Activated naive CD8-positive, alpha-beta T cell treated with anti-CD3 and anti-CD28 coated beads, Interleukin-2, amount 50 U/mL, for 24 hours (primary cell): ENCODE data around the gene ODAD4.

Source experiments
- ATAC-seq: fragments of 150-1000 bp; cut with Tn5 transposase; one replicate; pipeline ENCODE4 v1.10.0; 2021
- DNase-seq: peaks from one replicate; pipeline ENCODE4 v3.0.0; 2021
- H3K27ac Mint-ChIP-seq: one replicate; pipeline ENCODE4 v1.8.0; 2021; ENCODE audit warnings: mild to moderate bottlenecking, mixed read lengths
- H3K27me3 Mint-ChIP-seq: one replicate; pipeline ENCODE4 v1.8.0; 2021; ENCODE audit warnings: mixed read lengths
- H3K36me3 Mint-ChIP-seq: one replicate; pipeline ENCODE4 v1.8.0; 2021; ENCODE audit warnings: low read depth, mixed read lengths
- H3K4me1 Mint-ChIP-seq: one replicate; pipeline ENCODE4 v1.8.0; 2021; ENCODE audit warnings: mixed read lengths
- H3K4me3 Mint-ChIP-seq: one replicate; pipeline ENCODE4 v1.8.0; 2021; ENCODE audit warnings: mild to moderate bottlenecking, moderate library complexity, mixed read lengths
- H3K9me3 Mint-ChIP-seq: one replicate; pipeline ENCODE4 v1.8.0; 2021; ENCODE audit warnings: mixed read lengths

ODAD4 gene

GRCh38 chr17:41942626-41943373 lies 12.4 kb downstream of the ODAD4 start:
- Mint-ChIP-seq H3K9me3 (no peaks in the 10 kb centered on the region), H3K36me3 (no peaks in the 10 kb centered on the region), H3K27ac (no peak overlapping the region)

GRCh38 chr17:41943492-41943891 lies 13.1 kb downstream of the ODAD4 start:
- ATAC-seq: no peak
- no peaks in the 10 kb centered on the region for H3K36me3 Mint-ChIP-seq
- H3K27me3 Mint-ChIP-seq: no peaks in the 10 kb centered on the region
- H3K4me3 Mint-ChIP-seq: no peak overlapping the region
- no peak for DNase-seq
- no peak overlapping the region for H3K27ac Mint-ChIP-seq
- H3K9me3 Mint-ChIP-seq: no peaks in the 10 kb centered on the region
- H3K4me1 Mint-ChIP-seq: no peaks in the 10 kb centered on the region

More at GRCh38 chr17:41942626-41943373, 12.4 kb downstream of the ODAD4 start:
- no peak for ATAC-seq
- H3K4me1 Mint-ChIP-seq: no peaks in the 10 kb centered on the region
- H3K27me3 Mint-ChIP-seq: no peaks in the 10 kb centered on the region
- DNase-seq: no peak
- no peak overlapping the region for H3K4me3 Mint-ChIP-seq

GRCh38 chr17:41944943-41945342 lies 14.5 kb downstream of the ODAD4 start:
- H3K4me3 Mint-ChIP-seq: no peak overlapping the region

DNA sequence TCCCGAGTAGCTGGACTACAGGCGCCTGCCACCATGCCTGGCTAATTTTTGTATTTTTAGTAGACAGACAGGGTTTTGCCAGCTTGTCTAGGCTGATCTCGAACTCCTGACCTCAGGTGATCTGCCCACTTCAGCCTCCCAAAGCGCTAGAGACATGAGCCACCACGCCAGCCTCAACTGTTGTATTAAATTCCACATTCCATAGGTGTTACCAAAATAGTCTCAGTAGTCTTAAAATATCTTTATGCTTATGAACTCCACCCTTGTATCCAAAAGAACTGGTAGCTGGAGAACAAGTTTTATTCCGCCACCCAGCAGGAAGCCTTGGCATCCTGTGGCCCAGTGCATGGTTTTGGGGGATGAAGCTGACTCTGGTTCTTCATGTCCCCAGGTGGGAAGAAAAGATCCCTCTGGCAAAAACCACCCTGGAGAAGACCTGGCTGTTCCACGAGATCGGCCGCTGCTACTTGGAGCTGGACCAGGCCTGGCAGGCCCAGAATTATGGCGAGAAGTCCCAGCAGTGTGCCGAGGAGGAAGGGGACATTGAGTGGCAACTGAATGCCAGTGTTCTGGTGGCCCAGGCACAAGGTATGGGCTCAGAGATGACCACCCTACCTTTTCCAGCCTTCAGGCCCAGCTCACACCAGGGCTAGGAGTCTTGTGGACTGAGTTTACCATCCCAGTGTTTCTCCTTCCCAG lies 18.5 kb downstream of the ODAD4 start:
- no peaks in the 10 kb centered on the region for H3K27me3 Mint-ChIP-seq
- ATAC-seq: no peak
- H3K4me1 Mint-ChIP-seq: no peaks in the 10 kb centered on the region
- no peak for DNase-seq
- no peak overlapping the region for H3K4me3 Mint-ChIP-seq
- no peaks in the 10 kb centered on the region for H3K36me3 Mint-ChIP-seq
- H3K9me3 Mint-ChIP-seq: no peaks in the 10 kb centered on the region
- H3K27ac Mint-ChIP-seq: no peak overlapping the region

More at GRCh38 chr17:41944943-41945342, 14.5 kb downstream of the ODAD4 start:
- no peak for ATAC-seq
- no peaks in the 10 kb centered on the region for H3K9me3 Mint-ChIP-seq
- no peaks in the 10 kb centered on the region for H3K27me3 Mint-ChIP-seq
- no peak for DNase-seq
- no peaks in the 10 kb centered on the region for H3K4me1 Mint-ChIP-seq
- no peaks in the 10 kb centered on the region for H3K36me3 Mint-ChIP-seq
- no peak overlapping the region for H3K27ac Mint-ChIP-seq

DNA sequence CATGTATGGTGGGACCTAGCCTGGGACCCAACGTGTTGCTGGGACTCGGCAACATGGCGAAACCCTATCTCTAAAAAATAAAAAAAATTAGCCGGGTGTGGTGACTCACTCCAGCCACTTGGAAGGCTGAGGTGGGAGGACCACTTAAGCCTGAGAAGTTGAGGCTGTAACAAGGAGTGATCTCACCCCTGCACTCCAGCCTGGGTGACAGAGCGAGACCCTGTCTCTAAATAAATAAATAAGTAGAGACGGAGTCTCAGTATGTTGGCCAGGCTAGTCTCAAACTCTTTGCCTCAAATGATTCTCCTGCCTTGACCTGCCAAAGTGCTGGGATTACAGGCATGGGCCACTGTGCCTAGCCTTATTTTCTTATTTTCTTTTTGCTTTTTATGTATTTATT lies 26.1 kb downstream of the ODAD4 start:
- no peak for DNase-seq
- ATAC-seq: no peak
- no peaks in the 10 kb centered on the region for H3K36me3 Mint-ChIP-seq
- H3K4me1 Mint-ChIP-seq: no peaks in the 10 kb centered on the region
- no peaks in the 10 kb centered on the region for H3K9me3 Mint-ChIP-seq
- H3K4me3 Mint-ChIP-seq: no peak overlapping the region
- H3K27me3 Mint-ChIP-seq: no peaks in the 10 kb centered on the region
- no peak overlapping the region for H3K27ac Mint-ChIP-seq

DNA sequence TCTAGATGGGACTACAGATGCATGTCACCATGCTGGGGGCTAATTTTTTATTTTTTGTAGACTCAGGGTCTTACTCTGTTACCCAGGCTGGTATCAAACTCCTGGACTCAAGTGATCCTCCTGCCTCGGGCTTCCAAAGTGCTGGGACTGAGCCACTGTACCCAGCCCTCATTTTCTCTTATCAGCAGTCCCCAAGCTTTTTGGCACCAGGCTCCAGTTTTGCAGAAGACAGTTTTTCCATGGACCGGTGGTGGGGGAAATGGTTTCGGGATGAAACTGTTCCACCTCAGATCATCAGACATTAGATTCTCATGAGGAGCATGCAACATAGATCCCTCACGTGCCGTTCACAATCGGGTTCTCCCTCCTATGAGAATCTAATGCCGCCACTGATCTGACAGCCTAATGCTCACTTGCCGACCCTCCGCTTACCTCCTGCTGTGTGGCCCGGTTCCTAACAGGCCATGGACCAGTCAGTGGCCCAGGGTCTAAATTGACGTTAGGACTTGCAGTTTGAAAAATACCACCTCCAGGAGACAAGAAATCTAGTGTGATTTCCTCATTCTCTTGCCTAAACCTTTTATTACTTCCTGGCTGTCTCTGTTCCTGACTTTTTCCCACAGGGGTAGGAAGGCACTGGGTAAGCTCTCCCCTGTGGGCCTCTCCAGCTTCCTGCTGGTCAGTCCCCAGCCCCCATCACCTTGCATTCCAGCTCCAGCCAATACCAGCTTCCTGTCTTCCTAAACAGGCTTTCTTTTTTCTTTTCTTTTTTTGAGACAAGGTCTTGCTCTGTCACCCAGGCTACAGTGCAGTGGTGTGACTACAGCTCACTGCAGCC lies 26.8 kb downstream of the ODAD4 start:
- no peak for DNase-seq
- no peak for ATAC-seq
- H3K4me3 Mint-ChIP-seq: no peak overlapping the region
- no peaks in the 10 kb centered on the region for H3K27me3 Mint-ChIP-seq
- no peaks in the 10 kb centered on the region for H3K36me3 Mint-ChIP-seq
- no peaks in the 10 kb centered on the region for H3K9me3 Mint-ChIP-seq
- no peaks in the 10 kb centered on the region for H3K4me1 Mint-ChIP-seq
- H3K27ac Mint-ChIP-seq: no peak overlapping the region

DNA sequence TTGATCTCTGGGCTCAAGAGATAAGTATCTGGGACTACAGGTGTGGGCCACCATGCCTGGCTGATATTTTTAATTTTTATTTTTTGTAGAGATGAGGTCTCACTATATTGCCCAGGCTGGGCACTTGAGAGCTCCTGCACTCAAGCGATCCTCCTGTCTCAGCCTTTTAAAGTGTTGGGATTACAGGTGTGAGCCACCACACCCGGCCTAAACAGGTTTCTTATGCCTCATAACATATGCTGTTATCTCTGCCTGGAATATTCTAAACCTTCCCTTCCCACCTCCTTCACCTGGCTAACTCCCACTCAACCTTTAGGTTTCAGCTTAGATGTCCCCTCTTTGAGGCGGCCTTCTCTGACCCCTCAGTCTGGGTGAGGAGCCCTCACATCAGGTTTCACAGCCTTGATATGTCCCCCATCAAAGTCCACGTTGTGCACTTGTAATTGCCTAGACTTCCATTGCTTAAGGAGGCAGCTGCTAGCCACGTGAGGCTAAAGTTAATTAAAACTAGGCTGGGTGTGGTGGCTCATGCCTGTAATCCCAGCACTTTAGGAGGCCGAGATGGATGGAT lies 27.5 kb downstream of the ODAD4 start:
- Mint-ChIP-seq H3K27ac (no peak overlapping the region), H3K27me3 (no peaks in the 10 kb centered on the region), H3K4me1 (no peaks in the 10 kb centered on the region), H3K9me3 (no peaks in the 10 kb centered on the region), H3K4me3 (no peak overlapping the region), H3K36me3 (no peaks in the 10 kb centered on the region)
- ATAC-seq (no peak), DNase-seq (no peak)

GRCh38 chr17:41959030-41959335 lies 28.6 kb downstream of the ODAD4 start:
- ATAC-seq (no peak), DNase-seq (no peak)
- no peak overlapping the region for H3K27ac Mint-ChIP-seq
- no peak overlapping the region for H3K4me3 Mint-ChIP-seq
- H3K9me3 Mint-ChIP-seq: no peaks in the 10 kb centered on the region
- H3K27me3 Mint-ChIP-seq: no peaks in the 10 kb centered on the region
- H3K36me3 Mint-ChIP-seq: no peaks in the 10 kb centered on the region
- H3K4me1 Mint-ChIP-seq: no peaks in the 10 kb centered on the region

DNA sequence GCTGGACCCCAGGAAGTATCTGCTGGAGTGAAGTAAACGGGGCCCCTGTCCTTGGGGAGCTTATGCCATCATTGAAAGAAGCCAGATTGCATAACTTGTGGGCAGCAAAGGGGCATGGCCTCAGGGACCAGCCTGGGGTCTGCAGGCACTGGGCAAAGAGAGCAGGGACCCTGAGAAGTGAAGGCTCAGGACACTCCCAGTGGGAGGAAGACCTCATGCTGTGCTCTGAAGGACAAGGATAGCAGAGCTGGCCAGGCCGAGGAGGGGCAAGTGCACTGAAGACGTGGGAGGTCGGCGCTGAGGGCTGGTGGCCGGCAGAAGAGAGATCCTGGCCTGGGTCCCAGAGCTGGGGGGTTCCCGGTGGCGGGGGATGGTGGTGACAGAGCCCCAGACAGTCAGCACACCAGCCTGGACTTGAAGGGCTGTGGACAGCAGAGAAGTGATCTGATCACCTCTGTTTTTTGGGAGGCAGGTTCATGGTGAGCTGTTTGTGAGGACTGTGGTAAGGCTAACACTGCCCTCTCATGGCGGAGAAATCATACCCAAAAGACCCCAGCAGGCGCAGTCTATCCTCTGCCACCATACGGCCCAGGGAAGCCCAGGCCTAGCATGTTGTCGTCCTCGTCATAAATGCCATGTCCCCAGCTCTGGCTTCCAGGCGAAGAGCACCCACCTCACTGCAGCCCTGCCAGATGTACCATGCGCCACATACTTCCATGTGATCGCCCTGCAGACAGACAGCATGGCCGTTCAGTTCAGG lies 29.1 kb downstream of the ODAD4 start:
- H3K4me1 Mint-ChIP-seq: no peaks in the 10 kb centered on the region
- no peaks in the 10 kb centered on the region for H3K36me3 Mint-ChIP-seq
- H3K27ac Mint-ChIP-seq: no peak overlapping the region
- no peak for ATAC-seq
- no peak overlapping the region for H3K4me3 Mint-ChIP-seq
- DNase-seq: no peak
- no peaks in the 10 kb centered on the region for H3K9me3 Mint-ChIP-seq
- H3K27me3 Mint-ChIP-seq: no peaks in the 10 kb centered on the region

- H3K27me3 Mint-ChIP-seq: no peaks in the 10 kb centered on the region
- DNase-seq: no peak
- H3K36me3 Mint-ChIP-seq: no peaks in the 10 kb centered on the region
- H3K4me1 Mint-ChIP-seq: peaks cover 14% of the 10 kb centered on the region
- no peak overlapping the region for H3K4me3 Mint-ChIP-seq
- no peak for ATAC-seq
- no peaks in the 10 kb centered on the region for H3K9me3 Mint-ChIP-seq
- no peak overlapping the region for H3K27ac Mint-ChIP-seq
Measured at GRCh38 chr17:41962111-41962510, 31.7 kb downstream of the ODAD4 start.

GRCh38 chr17:41962768-41963434 lies 32.5 kb downstream of the ODAD4 start:
- no peak overlapping the region for H3K4me3 Mint-ChIP-seq
- peak; percentile 25 for ATAC-seq
- H3K27me3 Mint-ChIP-seq: no peaks in the 10 kb centered on the region
- H3K27ac Mint-ChIP-seq: no peak overlapping the region
- H3K9me3 Mint-ChIP-seq: no peaks in the 10 kb centered on the region
- peak; percentile 79 for DNase-seq
- peaks cover 17% of the 10 kb centered on the region for H3K4me1 Mint-ChIP-seq
- peaks cover 2% of the 10 kb centered on the region for H3K36me3 Mint-ChIP-seq

GRCh38 chr17:41965694-41966462 lies 35.5 kb downstream of the ODAD4 start:
- Mint-ChIP-seq H3K4me1 (peaks cover 29% of the 10 kb centered on the region), H3K27ac (peak overlapping the region; percentile 61), H3K27me3 (no peaks in the 10 kb centered on the region), H3K36me3 (peaks cover 13% of the 10 kb centered on the region), H3K9me3 (no peaks in the 10 kb centered on the region), H3K4me3 (peak overlapping the region; percentile 82)
- DNase-seq (peak; percentile 71), ATAC-seq (peak; percentile 81)

DNA sequence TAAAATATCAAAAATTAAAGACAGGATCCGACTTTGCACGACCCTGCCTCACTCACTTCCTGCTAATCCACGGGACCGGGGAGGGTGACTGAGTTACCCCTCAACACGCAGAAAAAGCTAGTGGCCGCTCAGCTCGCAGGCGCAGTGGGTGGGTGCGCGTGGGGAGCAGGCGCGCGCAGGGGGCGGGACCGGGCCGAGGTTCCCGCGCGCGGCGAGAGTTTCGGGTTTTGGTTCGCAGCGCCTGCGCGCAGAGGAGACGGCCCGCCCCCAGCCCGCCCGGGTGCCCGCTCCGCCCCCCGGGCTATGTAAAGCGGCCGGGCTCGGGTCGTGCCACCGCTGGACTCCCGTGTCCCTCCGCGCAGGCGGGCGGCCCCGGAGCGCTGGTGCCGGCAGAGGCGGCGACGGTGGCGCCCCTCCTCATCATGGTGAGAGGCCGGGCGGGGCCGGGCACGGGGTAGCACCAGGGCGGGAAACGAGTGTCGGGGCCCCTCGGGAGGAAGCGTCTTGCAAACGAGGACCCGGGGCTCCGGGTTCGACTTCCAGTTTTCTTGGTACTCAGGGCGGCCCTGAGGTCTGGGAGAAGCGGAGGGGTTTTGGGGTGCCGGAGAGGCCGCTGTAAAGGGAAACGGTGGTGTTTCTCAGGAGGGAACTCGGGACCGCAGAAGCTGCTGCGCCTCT lies 36.2 kb downstream of the ODAD4 start, which contains the start of gene CNP:
CNP (plus strand) TSS at position 333 of the 678 bp plus-strand sequence; CDS start at position 423, 90 bp downstream.
- Mint-ChIP-seq H3K4me3 (peak within 1 kb of the TSS; percentile 82), H3K27me3 (no peaks in the 10 kb centered on the region), H3K36me3 (peaks cover 16% of the 10 kb centered on the region), H3K4me1 (peaks cover 32% of the 10 kb centered on the region), H3K9me3 (no peaks in the 10 kb centered on the region), H3K27ac (peak within 1 kb of the TSS; percentile 83)
- peak; percentile 77 for ATAC-seq
- DNase-seq: peak; percentile 93
